ENCODE measurements around the gene KCNJ6.

DNA sequence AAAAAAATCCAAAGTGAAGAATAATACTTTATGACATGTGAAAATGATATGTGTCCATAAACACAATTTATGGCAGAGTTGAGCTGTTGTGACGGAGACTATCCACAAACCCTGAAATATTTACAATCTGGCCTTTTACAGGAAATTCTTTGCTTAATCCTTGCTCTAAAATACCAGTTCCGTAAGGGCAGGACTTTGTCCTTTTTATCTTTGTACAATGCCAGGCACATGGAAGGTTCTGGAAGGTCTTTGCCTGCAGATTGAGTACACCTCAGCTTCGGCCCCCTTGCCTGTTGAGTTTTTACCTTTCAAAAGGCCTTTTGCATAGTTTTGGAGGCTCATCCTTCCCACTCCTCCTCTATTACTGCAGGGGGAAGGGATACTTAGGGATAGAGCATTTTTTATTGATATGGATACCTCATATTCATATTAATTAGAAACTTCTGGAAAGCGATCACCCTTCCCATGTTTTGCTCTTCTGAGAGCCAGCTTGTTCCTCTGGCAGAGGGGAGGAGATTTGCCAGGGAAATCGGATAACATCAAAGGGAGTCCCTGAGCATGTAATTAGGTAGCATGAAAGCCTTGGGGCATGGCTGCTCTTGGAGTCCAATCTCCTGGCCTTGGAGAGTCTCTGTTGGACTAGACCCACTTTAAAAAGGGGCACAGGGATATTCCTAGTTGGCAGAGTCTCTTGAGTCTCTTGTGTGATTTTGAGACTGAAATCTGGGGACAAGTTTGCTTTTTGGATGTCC is 217.1 kb downstream of the KCNJ6 start:
- TF ChIP-seq SPI1 (IDR thresholded peaks at IDR 0.05; ENCODE audit: borderline replicate concordance, insufficient read depth, low read depth, low read length) (no peak), POLR2AphosphoS2 (IDR thresholded peaks at IDR 0.05; ENCODE audit: low read depth, low read length) (no peak), DPF2 (IDR thresholded peaks at IDR 0.05) (no peak), POLR2AphosphoS5 (IDR thresholded peaks at IDR 0.05; ENCODE audit: low read length) (no peak), E2F8 (IDR thresholded peaks at IDR 0.05; ENCODE audit: low read depth, partially characterized antibody) (no peak)
- TF ChIP-seq, protein P1, sequence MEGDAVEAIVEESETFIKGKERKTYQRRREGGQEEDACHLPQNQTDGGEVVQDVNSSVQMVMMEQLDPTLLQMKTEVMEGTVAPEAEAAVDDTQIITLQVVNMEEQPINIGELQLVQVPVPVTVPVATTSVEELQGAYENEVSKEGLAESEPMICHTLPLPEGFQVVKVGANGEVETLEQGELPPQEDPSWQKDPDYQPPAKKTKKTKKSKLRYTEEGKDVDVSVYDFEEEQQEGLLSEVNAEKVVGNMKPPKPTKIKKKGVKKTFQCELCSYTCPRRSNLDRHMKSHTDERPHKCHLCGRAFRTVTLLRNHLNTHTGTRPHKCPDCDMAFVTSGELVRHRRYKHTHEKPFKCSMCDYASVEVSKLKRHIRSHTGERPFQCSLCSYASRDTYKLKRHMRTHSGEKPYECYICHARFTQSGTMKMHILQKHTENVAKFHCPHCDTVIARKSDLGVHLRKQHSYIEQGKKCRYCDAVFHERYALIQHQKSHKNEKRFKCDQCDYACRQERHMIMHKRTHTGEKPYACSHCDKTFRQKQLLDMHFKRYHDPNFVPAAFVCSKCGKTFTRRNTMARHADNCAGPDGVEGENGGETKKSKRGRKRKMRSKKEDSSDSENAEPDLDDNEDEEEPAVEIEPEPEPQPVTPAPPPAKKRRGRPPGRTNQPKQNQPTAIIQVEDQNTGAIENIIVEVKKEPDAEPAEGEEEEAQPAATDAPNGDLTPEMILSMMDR (IDR thresholded peaks at IDR 0.05 in 2 of 3, conservative IDR thresholded peaks at IDR 0.05 in 1 of 3; ENCODE audit: control insufficient read depth in 2 of 3, extremely low read depth in 1 of 3, insufficient read depth in 1 of 3, low read depth in 3 of 3, low read length in 3 of 3) = no peak

All from GM12878 (cell line).